PFSK-1 (cell line): Measurements from ENCODE around the gene PCDHA2.

Experiments used
- FOXP2 ChIP-seq: optimal IDR thresholded peaks from 2 replicates; pipeline ENCODE3; 2011; ENCODE audit warnings: borderline replicate concordance, control low read depth, inconsistent platforms; ENCODE audit not compliant: insufficient read depth; ENCODE audit errors: extremely low read length, extremely low read depth
- POLR2AphosphoS5 ChIP-seq: IDR thresholded peaks from 2 replicates; pipeline ENCODE4 v1.6.1; 2012; ENCODE audit warnings: low read depth, mild to moderate bottlenecking, control low read depth, low read length, moderate library complexity
- SIN3A ChIP-seq: IDR thresholded peaks from 2 replicates; pipeline ENCODE4 v1.6.1; 2012; ENCODE audit warnings: mild to moderate bottlenecking, low read length, moderate library complexity, borderline replicate concordance; ENCODE audit not compliant: insufficient read depth
- TAF1 ChIP-seq: IDR thresholded peaks from 2 replicates; pipeline ENCODE4 v1.6.1; 2012; ENCODE audit warnings: low read length, control low read depth, borderline replicate concordance; ENCODE audit not compliant: insufficient read depth
- TF ChIP-seq, protein P1 (sequence below), 2 experiments: IDR thresholded peaks; 2 replicates each; pipeline versions ENCODE4 v1.6.1 to v1.8.0; 2011 to 2012; ENCODE audit warnings: low read depth in 2 of 2, low read length in 2 of 2, control low read depth in 1 of 2, inconsistent platforms in 1 of 2, mild to moderate bottlenecking in 1 of 2, moderate library complexity in 1 of 2; ENCODE audit not compliant: insufficient read depth in 1 of 2

PCDHA2 gene

GRCh38 chr5:140796072-140796717, 1.5 kb downstream of the PCDHA2 start:
- TF ChIP-seq, protein P1, sequence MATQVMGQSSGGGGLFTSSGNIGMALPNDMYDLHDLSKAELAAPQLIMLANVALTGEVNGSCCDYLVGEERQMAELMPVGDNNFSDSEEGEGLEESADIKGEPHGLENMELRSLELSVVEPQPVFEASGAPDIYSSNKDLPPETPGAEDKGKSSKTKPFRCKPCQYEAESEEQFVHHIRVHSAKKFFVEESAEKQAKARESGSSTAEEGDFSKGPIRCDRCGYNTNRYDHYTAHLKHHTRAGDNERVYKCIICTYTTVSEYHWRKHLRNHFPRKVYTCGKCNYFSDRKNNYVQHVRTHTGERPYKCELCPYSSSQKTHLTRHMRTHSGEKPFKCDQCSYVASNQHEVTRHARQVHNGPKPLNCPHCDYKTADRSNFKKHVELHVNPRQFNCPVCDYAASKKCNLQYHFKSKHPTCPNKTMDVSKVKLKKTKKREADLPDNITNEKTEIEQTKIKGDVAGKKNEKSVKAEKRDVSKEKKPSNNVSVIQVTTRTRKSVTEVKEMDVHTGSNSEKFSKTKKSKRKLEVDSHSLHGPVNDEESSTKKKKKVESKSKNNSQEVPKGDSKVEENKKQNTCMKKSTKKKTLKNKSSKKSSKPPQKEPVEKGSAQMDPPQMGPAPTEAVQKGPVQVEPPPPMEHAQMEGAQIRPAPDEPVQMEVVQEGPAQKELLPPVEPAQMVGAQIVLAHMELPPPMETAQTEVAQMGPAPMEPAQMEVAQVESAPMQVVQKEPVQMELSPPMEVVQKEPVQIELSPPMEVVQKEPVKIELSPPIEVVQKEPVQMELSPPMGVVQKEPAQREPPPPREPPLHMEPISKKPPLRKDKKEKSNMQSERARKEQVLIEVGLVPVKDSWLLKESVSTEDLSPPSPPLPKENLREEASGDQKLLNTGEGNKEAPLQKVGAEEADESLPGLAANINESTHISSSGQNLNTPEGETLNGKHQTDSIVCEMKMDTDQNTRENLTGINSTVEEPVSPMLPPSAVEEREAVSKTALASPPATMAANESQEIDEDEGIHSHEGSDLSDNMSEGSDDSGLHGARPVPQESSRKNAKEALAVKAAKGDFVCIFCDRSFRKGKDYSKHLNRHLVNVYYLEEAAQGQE (IDR thresholded peaks at IDR 0.05; ENCODE audit: insufficient read depth in 1 of 2, low read depth in 2 of 2, low read length in 2 of 2): peak in 1 of 2 experiments; percentile 48; a peak in 1 of 4 replicates

GRCh38 chr5:140796718-140797095, 2.1 kb downstream of the PCDHA2 start:
- TF ChIP-seq, protein P1 (IDR thresholded peaks at IDR 0.05; ENCODE audit: insufficient read depth in 1 of 2, low read depth in 2 of 2, low read length in 2 of 2): no peak
- TF ChIP-seq POLR2AphosphoS5: no peak
- TF ChIP-seq TAF1: no peak
- no peak for TF ChIP-seq FOXP2

GRCh38 chr5:140800816-140801493, 6.3 kb downstream of the PCDHA2 start, which contains the start of gene PCDHA3:
TSS of gene PCDHA3 (plus strand) at chr5:140801057.
- TF ChIP-seq FOXP2: no peak
- TF ChIP-seq SIN3A: no peak
- TF ChIP-seq POLR2AphosphoS5: no peak
- TF ChIP-seq, protein P1 (IDR thresholded peaks at IDR 0.05; ENCODE audit: insufficient read depth in 1 of 2, low read depth in 2 of 2, low read length in 2 of 2): no peak
- no peak for TF ChIP-seq TAF1

DNA sequence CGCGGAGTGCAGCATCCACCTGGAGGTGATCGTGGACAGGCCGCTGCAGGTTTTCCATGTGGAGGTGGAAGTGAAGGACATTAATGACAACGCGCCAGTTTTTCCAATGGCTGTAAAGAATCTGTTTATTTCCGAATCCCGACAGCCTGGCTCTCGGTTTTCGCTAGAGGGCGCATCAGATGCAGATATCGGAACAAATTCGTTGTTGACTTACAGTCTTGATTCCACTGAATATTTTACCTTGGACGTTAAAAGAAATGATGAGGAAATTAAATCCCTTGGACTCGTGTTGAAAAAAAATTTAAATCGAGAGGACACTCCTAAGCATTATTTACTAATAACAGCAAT, 6.8 kb downstream of the PCDHA2 start:
- no peak for TF ChIP-seq FOXP2
- no peak for TF ChIP-seq SIN3A
- TF ChIP-seq, protein P1 (IDR thresholded peaks at IDR 0.05; ENCODE audit: insufficient read depth in 1 of 2, low read depth in 2 of 2, low read length in 2 of 2): no peak
- TF ChIP-seq TAF1: no peak
- no peak for TF ChIP-seq POLR2AphosphoS5

GRCh38 chr5:140802781-140803271, 8.2 kb downstream of the PCDHA2 start:
- TF ChIP-seq TAF1: no peak
- TF ChIP-seq, protein P1 (IDR thresholded peaks at IDR 0.05; ENCODE audit: insufficient read depth in 1 of 2, low read depth in 2 of 2, low read length in 2 of 2): no peak
- TF ChIP-seq SIN3A: no peak
- TF ChIP-seq POLR2AphosphoS5: no peak
- no peak for TF ChIP-seq FOXP2
